Measurements from ENCODE around the gene TARBP1. TPM values are rescaled to one million over a fixed set of nuclear protein-coding genes. Genes with fewer than 3 reads are reported as not detected.

Gene TARBP1
- total and polyA plus RNA-seq, 7 donors, result 5.5 to 22.1 (median 10.0) TPM

DNA sequence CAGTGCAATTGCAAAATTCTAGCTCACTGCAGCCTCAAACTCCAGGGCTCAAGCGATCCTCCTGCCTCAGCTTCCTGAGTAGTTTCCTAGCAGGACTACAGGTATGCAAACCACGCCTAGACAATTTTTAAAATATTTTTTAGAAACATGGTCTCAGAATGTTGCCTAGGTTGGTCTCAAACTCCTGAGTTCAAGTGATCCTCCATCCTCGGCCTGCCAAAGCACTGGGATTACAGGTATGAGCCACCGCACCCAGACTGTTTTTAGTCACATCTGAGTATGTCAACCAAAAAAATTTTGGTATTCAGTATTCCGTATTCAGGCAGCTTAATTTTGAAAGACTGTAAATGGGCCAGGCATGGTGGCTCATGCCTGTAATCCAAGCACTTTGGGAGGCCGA, 11.2 kb downstream of the TARBP1 start:
- no peak overlapping the region for H3K4me3 ChIP-seq
- H3K9me3 ChIP-seq, result no peaks in the 10 kb centered on the region
- DNase-seq, result no peak
- intact Hi-C loops (cut with DNase I), result no loop called here
- H3K27me3 ChIP-seq, result no peaks in the 10 kb centered on the region
- no peak for TF ChIP-seq POLR2A (IDR thresholded peaks at IDR 0.05)
- TF ChIP-seq POLR2AphosphoS5 (IDR thresholded peaks at IDR 0.05), result no peak
- no peak for TF ChIP-seq CTCF (IDR thresholded peaks at IDR 0.05)
- no peak for TF ChIP-seq EP300 (IDR thresholded peaks at IDR 0.05)
- peaks cover 0 to 31% (median 8%) of the 10 kb centered on the region in 4 donors for H3K36me3 ChIP-seq
- no peaks in the 10 kb centered on the region for H3K4me1 ChIP-seq
- no peak overlapping the region for H3K27ac ChIP-seq
- 87 to 89% methylated on average over 6 of the region's 6 CpGs for WGBS, 2 donors

DNA sequence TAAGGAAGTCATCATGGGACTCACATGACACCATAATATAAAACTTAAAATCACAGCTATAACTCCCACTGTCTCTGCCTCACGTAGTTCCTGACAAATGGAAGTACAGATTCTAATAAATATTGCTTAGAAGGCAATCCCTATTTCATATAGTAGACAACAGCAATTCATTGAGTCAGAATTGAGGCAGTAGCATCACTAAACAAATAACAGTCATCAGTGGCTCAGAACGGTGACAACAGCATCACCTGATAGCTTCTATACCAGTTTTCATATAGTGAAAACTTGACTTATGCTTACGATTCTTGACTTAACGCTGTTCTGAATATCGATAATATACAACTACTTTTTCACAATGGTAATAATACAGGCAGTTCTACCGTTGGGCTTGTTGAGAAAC, 12.0 kb downstream of the TARBP1 start:
- TF ChIP-seq POLR2AphosphoS5 (IDR thresholded peaks at IDR 0.05), result no peak
- no peak for TF ChIP-seq CTCF (IDR thresholded peaks at IDR 0.05)
- no peak for TF ChIP-seq POLR2A (IDR thresholded peaks at IDR 0.05)
- TF ChIP-seq EP300 (IDR thresholded peaks at IDR 0.05), result no peak
- Histone ChIP-seq H3K9me3 (no peaks in the 10 kb centered on the region), H3K4me1 (no peaks in the 10 kb centered on the region), H3K36me3 (peaks cover 0 to 33% (median 8%) of the 10 kb centered on the region in 4 donors), H3K27ac (no peak overlapping the region), H3K4me3 (no peak overlapping the region), H3K27me3 (no peaks in the 10 kb centered on the region)
- intact Hi-C loops (cut with DNase I), result no loop called here
- WGBS, 2 donors, result 95 to 97% methylated on average over 6 of the region's 6 CpGs
- DNase-seq, result no peak

- Histone ChIP-seq H3K4me1 (no peaks in the 10 kb centered on the region), H3K36me3 (peaks cover 0 to 33% (median 8%) of the 10 kb centered on the region in 4 donors), H3K27ac (no peak overlapping the region), H3K4me3 (no peak overlapping the region), H3K27me3 (no peaks in the 10 kb centered on the region), H3K9me3 (no peaks in the 10 kb centered on the region)
- no peak for DNase-seq
- intact Hi-C loops (cut with DNase I), result no loop called here
- TF ChIP-seq POLR2A (IDR thresholded peaks at IDR 0.05), result no peak
- TF ChIP-seq CTCF (IDR thresholded peaks at IDR 0.05), result no peak
- no peak for TF ChIP-seq EP300 (IDR thresholded peaks at IDR 0.05)
- TF ChIP-seq POLR2AphosphoS5 (IDR thresholded peaks at IDR 0.05), result no peak
These were observed 15.2 kb downstream of the TARBP1 start for GRCh38 chr1:234463749-234464148.

- Histone ChIP-seq H3K4me3 (no peak overlapping the region), H3K9me3 (no peaks in the 10 kb centered on the region), H3K4me1 (no peaks in the 10 kb centered on the region), H3K27ac (no peak overlapping the region), H3K27me3 (no peaks in the 10 kb centered on the region), H3K36me3 (peaks cover 0 to 30% (median 8%) of the 10 kb centered on the region in 4 donors)
- WGBS, 2 donors, result 96 to 97% methylated on average over 5 of the region's 5 CpGs
- TF ChIP-seq POLR2AphosphoS5 (IDR thresholded peaks at IDR 0.05), result no peak
- no peak for TF ChIP-seq EP300 (IDR thresholded peaks at IDR 0.05)
- TF ChIP-seq CTCF (IDR thresholded peaks at IDR 0.05), result no peak
- no peak for TF ChIP-seq POLR2A (IDR thresholded peaks at IDR 0.05)
- intact Hi-C loops (cut with DNase I), result no loop called here
- no peak for DNase-seq
These were observed 18.3 kb downstream of the TARBP1 start for GRCh38 chr1:234460652-234461051.

DNA sequence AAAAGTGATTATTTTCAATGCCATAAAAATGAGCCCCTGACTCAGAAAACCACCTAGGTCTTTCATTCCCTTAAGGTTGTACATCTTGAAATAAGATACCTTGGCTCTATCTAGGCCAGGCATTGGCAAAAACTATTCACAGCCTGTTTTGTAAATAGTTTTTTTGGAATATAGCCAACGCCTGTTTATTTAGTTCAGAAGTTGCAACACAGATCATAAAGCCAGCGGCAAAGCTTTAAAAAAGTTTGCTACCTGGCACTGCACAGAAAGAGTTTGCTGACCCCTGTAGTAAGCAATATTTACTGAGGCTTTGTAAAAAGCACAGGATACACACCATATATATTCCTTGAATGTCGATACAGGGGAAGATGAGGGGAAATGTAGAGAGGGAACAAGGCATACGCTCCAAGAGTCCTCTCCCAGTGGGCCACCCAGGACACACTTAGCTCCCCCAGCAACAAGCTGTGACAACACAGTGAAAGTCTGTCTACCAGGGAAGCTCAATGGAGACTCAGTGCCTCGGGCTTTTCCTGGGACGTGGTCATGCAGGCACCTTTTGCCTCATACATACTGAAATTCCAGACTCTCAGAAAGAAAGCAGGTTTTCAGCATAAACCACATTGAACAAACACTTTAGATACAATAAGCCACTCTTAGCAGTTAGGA, 20.5 kb downstream of the TARBP1 start:
- 21 to 73% methylated on average over 6 of the region's 6 CpGs for WGBS, 2 donors
- Histone ChIP-seq H3K27ac (no peak overlapping the region), H3K4me3 (no peak overlapping the region), H3K9me3 (no peaks in the 10 kb centered on the region), H3K27me3 (no peaks in the 10 kb centered on the region), H3K4me1 (no peaks in the 10 kb centered on the region), H3K36me3 (peaks cover 0 to 21% (median 0%) of the 10 kb centered on the region in 4 donors)
- DNase-seq, result no peak
- no peak for TF ChIP-seq CTCF (IDR thresholded peaks at IDR 0.05)
- TF ChIP-seq POLR2A (IDR thresholded peaks at IDR 0.05), result no peak
- TF ChIP-seq EP300 (IDR thresholded peaks at IDR 0.05), result no peak
- no peak for TF ChIP-seq POLR2AphosphoS5 (IDR thresholded peaks at IDR 0.05)
- intact Hi-C loops (cut with DNase I), result no loop called here
